Activated CD4-positive, alpha-beta T cell treated with anti-CD3 and anti-CD28 coated beads, Interleukin-2, amount 10 ng/mL, durations not matched to agents 7 days and 5 days (primary cell): Measurements from ENCODE around the gene MVB12B. TPM values are rescaled to one million over a fixed set of nuclear protein-coding genes. Genes with fewer than 3 reads are reported as not detected.

Experiments used
- CTCF ChIA-PET: fragments of 350-600 bp; sonication (Branson Sonifier 250); formaldehyde crosslinking; loops from one replicate; lab custom pipeline; 2021; ENCODE audit warnings: antibody characterized with exemption; lab: Charles Lee
- POLR2A ChIA-PET: fragments of 350-600 bp; sonication (Branson Sonifier 250); formaldehyde crosslinking; loops from one replicate; lab custom pipeline; 2021; ENCODE audit warnings: antibody characterized with exemption; lab: Charles Lee
- DNase-seq: peaks from one replicate; pipeline ENCODE4 v3.0.0-alpha.2; 2020
- H3K27ac Mint-ChIP-seq: one replicate; pipeline ENCODE4 v1.8.0; 2021; ENCODE audit warnings: mild to moderate bottlenecking, moderate library complexity, mixed read lengths
- H3K27me3 Mint-ChIP-seq: one replicate; pipeline ENCODE4 v1.8.0; 2021; ENCODE audit warnings: mixed read lengths
- H3K36me3 Mint-ChIP-seq: one replicate; pipeline ENCODE4 v1.8.0; 2021; ENCODE audit warnings: low read depth, mixed read lengths
- H3K4me1 Mint-ChIP-seq: one replicate; pipeline ENCODE4 v1.8.0; 2021; ENCODE audit warnings: mixed read lengths
- H3K4me3 Mint-ChIP-seq: one replicate; pipeline ENCODE4 v1.8.0; 2021; ENCODE audit warnings: mild to moderate bottlenecking, moderate library complexity, mixed read lengths
- H3K9me3 Mint-ChIP-seq: one replicate; pipeline ENCODE4 v1.8.0; 2021; ENCODE audit warnings: mixed read lengths
- total RNA-seq, 2 experiments: library from RNA; stranded (reverse); gene quantifications; one replicate each; pipeline ENCODE4 v1.2.3, GENCODE V29; 2021

Gene MVB12B
- total RNA-seq, 2 experiments from 2014 or later, result 7.3 to 7.6 TPM

GRCh38 chr9:126327006-126327713, 531 bp downstream of the MVB12B start:
- ChIA-PET CTCF (interaction anchor here (0.5 to 1.7 kb wide), 2 partner anchors 73 to 1264 kb away, joined by 3 read pairs; no protein-coding TSS in a partner anchor), POLR2A (no interaction called here)
- H3K9me3 Mint-ChIP-seq, result peaks cover 7% of the 10 kb centered on the region
- DNase-seq, result no peak
- peak overlapping the region; percentile 71 for H3K27ac Mint-ChIP-seq
- H3K4me1 Mint-ChIP-seq, result peaks cover 38% of the 10 kb centered on the region
- peak overlapping the region; percentile 65 for H3K4me3 Mint-ChIP-seq
- H3K27me3 Mint-ChIP-seq, result peaks cover 7% of the 10 kb centered on the region
- no peaks in the 10 kb centered on the region for H3K36me3 Mint-ChIP-seq

DNA sequence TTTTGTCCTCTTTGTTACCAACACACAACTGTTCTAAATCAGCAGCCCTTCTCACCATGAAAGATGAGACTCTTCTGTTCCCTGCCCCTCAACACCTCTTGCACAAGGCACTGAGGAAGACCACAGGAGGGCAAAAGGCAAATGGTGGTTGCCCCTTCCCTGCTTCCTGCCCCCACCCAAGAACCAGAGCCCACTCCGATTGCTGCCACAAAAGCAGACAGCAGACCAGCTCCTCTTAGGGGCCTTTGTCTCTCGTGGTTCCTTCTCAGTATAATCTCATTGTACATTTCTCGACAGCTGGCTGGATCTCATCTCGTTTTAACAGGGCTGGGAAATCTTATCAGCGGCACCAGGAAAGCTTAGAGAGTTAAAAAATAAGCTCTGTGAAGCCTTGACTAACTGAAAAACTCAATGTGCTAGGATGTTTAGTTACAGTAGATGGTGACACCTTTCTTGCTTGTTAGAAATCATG, 1.1 kb downstream of the MVB12B start:
- POLR2A ChIA-PET, result no interaction called here
- no peak for DNase-seq
- Mint-ChIP-seq H3K4me3 (peak overlapping the region; percentile 65), H3K4me1 (peaks cover 38% of the 10 kb centered on the region), H3K9me3 (peaks cover 7% of the 10 kb centered on the region), H3K27me3 (peaks cover 7% of the 10 kb centered on the region), H3K27ac (peak overlapping the region; percentile 71), H3K36me3 (no peaks in the 10 kb centered on the region)
- CTCF ChIA-PET, result interaction anchor here (1.7 kb wide), 1 partner anchor 72 kb away, joined by 3 read pairs; no protein-coding TSS in a partner anchor

GRCh38 chr9:126328407-126328806, 1.8 kb downstream of the MVB12B start:
- H3K27ac Mint-ChIP-seq, result no peak overlapping the region
- peak overlapping the region; percentile 65 for H3K4me3 Mint-ChIP-seq
- peaks cover 38% of the 10 kb centered on the region for H3K4me1 Mint-ChIP-seq
- peaks cover 7% of the 10 kb centered on the region for H3K27me3 Mint-ChIP-seq
- CTCF ChIA-PET, result interaction anchor here (0.6 to 1.7 kb wide), 2 partner anchors 72 to 241 kb away, joined by 3 read pairs; no protein-coding TSS in a partner anchor
- H3K36me3 Mint-ChIP-seq, result no peaks in the 10 kb centered on the region
- H3K9me3 Mint-ChIP-seq, result peaks cover 7% of the 10 kb centered on the region
- POLR2A ChIA-PET, result no interaction called here
- no peak for DNase-seq

- POLR2A ChIA-PET, result no interaction called here
- Mint-ChIP-seq H3K27ac (peak overlapping the region; percentile 64), H3K4me3 (no peak overlapping the region), H3K4me1 (peaks cover 38% of the 10 kb centered on the region), H3K9me3 (peaks cover 1% of the 10 kb centered on the region), H3K36me3 (no peaks in the 10 kb centered on the region), H3K27me3 (peaks cover 7% of the 10 kb centered on the region)
- no peak for DNase-seq
- CTCF ChIA-PET, result no interaction called here
Measured at GRCh38 chr9:126329476-126330275, 3.0 kb downstream of the MVB12B start.

DNA sequence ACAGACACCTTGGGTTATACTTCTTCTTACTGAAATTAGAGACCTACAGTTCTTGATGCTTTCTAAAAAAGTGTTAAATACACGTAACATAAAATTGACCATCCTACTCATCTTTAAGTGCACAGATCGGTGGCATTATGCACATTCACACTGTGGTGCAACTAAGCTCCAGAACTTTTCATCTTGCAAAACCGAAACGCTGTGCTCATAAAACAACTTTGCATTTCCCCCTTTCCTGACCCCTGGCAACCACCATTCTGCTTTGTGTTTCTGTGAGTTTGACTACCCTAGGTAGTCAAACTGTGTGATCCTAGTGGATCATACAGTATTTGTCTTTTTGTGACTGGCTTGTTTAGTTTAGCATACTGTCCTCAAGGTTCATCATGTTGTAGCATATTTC, 3.9 kb downstream of the MVB12B start:
- peaks cover under 1% of the 10 kb centered on the region for H3K9me3 Mint-ChIP-seq
- H3K36me3 Mint-ChIP-seq, result no peaks in the 10 kb centered on the region
- peaks cover 4% of the 10 kb centered on the region for H3K27me3 Mint-ChIP-seq
- peaks cover 38% of the 10 kb centered on the region for H3K4me1 Mint-ChIP-seq
- CTCF ChIA-PET, result no interaction called here
- DNase-seq, result no peak
- POLR2A ChIA-PET, result no interaction called here
- H3K4me3 Mint-ChIP-seq, result no peak overlapping the region
- no peak overlapping the region for H3K27ac Mint-ChIP-seq

DNA sequence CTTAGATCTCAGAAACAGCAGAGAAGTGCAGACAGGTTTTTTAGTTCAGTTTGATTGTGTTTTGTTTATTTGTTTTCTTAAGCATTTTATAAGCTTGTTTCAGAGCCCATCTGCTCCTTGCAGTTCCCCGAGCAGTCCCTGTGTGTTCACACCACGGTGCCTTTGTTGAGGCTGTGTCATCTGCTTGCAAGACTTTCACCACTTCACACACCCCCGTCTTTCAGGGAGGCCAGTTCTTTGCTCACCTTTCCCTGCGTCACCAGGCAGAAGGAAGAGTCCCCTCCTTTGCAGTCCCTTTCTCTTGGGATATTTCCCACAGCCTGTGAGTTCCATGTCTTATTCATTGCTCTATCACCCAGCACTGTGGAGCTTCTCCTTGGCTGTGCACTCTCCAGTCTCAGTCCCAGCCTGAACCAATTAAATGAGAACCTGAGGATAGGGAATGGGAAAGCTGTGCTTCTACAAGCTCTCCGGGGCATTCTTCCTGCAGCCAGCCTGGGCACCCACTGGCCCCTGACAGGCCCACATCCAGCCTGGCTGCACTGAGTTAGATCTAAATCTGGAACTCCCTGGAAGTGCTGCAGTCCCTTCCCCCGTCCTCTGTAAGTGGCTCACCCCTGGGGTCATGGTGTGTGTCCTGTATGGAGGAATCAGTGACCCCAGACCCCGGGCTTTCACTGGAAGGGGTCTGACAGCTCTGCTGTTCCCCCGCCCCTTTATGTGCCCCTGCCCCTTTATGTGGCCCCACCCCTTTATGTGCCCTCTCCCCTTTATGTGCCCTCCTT, 5.5 kb downstream of the MVB12B start:
- no peak overlapping the region for H3K4me3 Mint-ChIP-seq
- CTCF ChIA-PET, result interaction anchor here (1.0 kb wide), 1 partner anchor 11 kb away, joined by 4 read pairs; no protein-coding TSS in a partner anchor
- H3K4me1 Mint-ChIP-seq, result peaks cover 34% of the 10 kb centered on the region
- POLR2A ChIA-PET, result no interaction called here
- no peak overlapping the region for H3K27ac Mint-ChIP-seq
- H3K9me3 Mint-ChIP-seq, result no peaks in the 10 kb centered on the region
- no peaks in the 10 kb centered on the region for H3K36me3 Mint-ChIP-seq
- no peak for DNase-seq
- H3K27me3 Mint-ChIP-seq, result peaks cover 2% of the 10 kb centered on the region

- H3K4me1 Mint-ChIP-seq, result peaks cover 17% of the 10 kb centered on the region
- no peak overlapping the region for H3K4me3 Mint-ChIP-seq
- H3K27me3 Mint-ChIP-seq, result no peaks in the 10 kb centered on the region
- no peak for DNase-seq
- H3K9me3 Mint-ChIP-seq, result no peaks in the 10 kb centered on the region
- no peak overlapping the region for H3K27ac Mint-ChIP-seq
- ChIA-PET POLR2A (no interaction called here), CTCF (interaction anchor here (1.4 kb wide), 1 partner anchor 18 kb away, joined by 5 read pairs; no protein-coding TSS in a partner anchor)
- H3K36me3 Mint-ChIP-seq, result no peaks in the 10 kb centered on the region
Measured at GRCh38 chr9:126334721-126335621, 8.3 kb downstream of the MVB12B start.

DNA sequence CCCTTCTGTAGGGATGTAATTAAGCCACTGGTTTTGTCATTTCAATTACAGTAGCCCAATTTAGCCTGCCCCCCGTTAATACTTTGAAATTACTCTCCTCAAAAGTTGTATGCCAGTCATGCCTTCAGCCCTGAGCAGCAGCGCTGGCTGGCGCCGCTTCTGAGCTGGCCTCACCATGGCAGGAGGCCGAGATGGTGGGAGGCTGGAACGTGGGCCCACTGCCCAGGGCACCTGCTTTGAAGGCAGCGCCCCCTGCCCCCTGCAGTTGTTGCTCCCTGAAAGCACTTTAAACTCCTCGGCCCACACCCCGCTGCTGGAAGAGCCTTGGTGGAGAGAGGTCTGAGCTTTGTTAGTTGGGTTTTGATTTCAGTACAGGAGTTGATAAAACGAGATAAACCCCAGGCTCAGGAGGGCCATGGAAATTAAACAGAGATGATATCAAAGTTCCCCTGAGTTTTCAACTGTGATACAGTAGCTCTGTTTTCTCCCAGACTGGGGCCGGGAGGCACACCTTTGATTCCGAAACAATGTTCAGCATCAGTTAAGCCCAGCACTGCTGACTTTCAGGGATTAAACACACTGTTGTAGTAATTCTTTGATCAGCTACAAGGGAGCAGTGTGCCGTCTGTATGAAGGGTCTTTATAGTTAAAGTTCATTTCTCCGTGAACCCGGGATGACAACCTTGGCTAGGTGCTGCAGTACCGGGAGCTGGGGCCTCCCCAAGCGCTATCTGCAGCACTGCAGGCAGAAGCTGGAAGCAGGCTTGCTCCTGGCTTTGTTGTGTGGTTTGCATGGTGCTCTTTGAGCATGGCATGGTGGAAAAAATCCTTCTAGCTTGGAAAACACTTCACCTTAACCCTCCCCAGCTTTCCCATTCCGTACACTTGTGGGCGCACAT, 9.5 kb downstream of the MVB12B start:
- ChIA-PET POLR2A (no interaction called here), CTCF (interaction anchor here (0.7 to 1.4 kb wide), 3 partner anchors 19 to 379 kb away, joined by 3 to 5 read pairs (median 4); no protein-coding TSS in a partner anchor)
- no peak overlapping the region for H3K4me3 Mint-ChIP-seq
- H3K9me3 Mint-ChIP-seq, result no peaks in the 10 kb centered on the region
- no peaks in the 10 kb centered on the region for H3K27me3 Mint-ChIP-seq
- no peak overlapping the region for H3K27ac Mint-ChIP-seq
- peaks cover 7% of the 10 kb centered on the region for H3K4me1 Mint-ChIP-seq
- DNase-seq, result no peak
- no peaks in the 10 kb centered on the region for H3K36me3 Mint-ChIP-seq

DNA sequence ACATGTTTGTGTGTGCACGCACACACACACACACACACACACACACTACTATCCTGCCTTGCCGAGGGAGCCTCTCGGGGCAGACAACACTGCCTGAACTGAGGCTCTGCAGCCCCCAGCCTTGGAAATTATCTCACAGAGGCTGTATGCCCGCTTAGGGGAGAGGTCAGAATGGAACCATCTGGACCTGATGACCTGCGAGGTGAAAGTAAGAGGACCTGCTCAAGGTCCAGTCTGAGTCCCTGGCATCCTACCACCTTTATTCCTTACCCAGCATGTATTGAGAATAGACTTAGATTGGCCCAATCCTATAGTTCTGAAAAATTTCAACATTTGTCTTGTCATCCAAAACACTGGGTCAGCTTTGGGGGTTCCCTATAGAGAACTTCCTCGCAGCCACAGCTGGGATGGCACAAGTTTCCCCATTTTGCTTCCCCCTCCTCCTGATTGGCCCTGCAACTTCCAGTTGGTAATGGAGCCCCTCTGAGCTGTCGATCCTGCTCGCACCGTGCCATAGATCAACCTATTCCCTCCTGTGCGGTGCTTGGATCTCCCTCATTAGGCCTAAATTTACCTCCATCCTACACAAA, 10.2 kb downstream of the MVB12B start:
- H3K27ac Mint-ChIP-seq, result no peak overlapping the region
- H3K4me1 Mint-ChIP-seq, result peaks cover 6% of the 10 kb centered on the region
- no peaks in the 10 kb centered on the region for H3K36me3 Mint-ChIP-seq
- ChIA-PET POLR2A (no interaction called here), CTCF (interaction anchor here (0.7 to 1.0 kb wide), 2 partner anchors 24 to 380 kb away, joined by 3 to 4 read pairs; no protein-coding TSS in a partner anchor)
- H3K4me3 Mint-ChIP-seq, result no peak overlapping the region
- H3K27me3 Mint-ChIP-seq, result no peaks in the 10 kb centered on the region
- DNase-seq, result no peak
- H3K9me3 Mint-ChIP-seq, result no peaks in the 10 kb centered on the region

DNA sequence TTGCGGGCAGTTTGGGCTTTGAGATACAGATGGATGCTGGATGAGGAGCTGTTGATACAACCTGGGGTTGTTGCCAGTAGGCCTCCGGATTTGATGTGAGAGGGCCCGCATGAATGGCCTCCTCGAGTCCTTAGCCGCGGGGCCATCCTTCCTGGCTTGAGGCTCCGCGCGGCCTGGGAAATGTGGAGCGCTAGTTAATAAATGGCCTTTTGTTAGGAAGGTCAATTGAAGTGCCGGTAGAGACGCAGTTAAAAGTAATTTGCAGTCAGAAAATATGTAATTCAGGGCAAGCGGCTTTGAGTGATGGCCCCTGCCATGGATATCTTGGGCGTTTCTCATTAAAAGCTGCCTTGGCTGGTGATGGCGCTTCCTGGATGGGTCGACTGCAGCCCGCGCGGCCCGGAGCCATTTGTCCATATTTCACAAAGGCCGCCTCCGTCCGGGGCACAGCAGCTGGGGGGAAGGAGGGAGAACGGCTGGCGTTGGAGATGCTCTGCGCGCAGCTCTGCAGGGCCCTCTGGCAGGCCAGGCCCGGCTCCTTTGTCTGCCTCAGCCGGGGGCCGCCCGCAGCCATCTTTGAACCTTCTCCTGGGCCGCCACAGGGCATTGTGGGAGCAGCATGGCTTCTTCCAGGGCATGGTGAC, 11.2 kb downstream of the MVB12B start:
- H3K4me3 Mint-ChIP-seq, result no peak overlapping the region
- H3K36me3 Mint-ChIP-seq, result no peaks in the 10 kb centered on the region
- ChIA-PET POLR2A (no interaction called here), CTCF (no interaction called here)
- no peaks in the 10 kb centered on the region for H3K27me3 Mint-ChIP-seq
- DNase-seq, result no peak
- H3K27ac Mint-ChIP-seq, result no peak overlapping the region
- no peaks in the 10 kb centered on the region for H3K9me3 Mint-ChIP-seq
- H3K4me1 Mint-ChIP-seq, result peaks cover 4% of the 10 kb centered on the region
